Smooth muscle cell (in vitro differentiated cells): ENCODE data around the gene UGT1A8. TPM values are rescaled to one million over a fixed set of nuclear protein-coding genes. Genes with fewer than 3 reads are reported as not detected.
"Not testable (repeated sequence)": the region's sequence is repeated elsewhere in the genome, so short reads cannot be mapped to it uniquely, and the experiment has no call there.

Experiments used
- DNase-seq: peaks from one replicate; lab custom pipeline; 2025; ENCODE audit not compliant: unreplicated experiment; lab: John Stamatoyannopoulos, UW
- H2AFZ ChIP-seq: fragments of 200-600 bp; sonication (generic); 2 replicates; pipeline ENCODE4 v1.6.0; 2016; ENCODE audit warnings: antibody characterized with exemption, low read depth, mild to moderate bottlenecking
- H3F3A ChIP-seq: fragments of 200-600 bp; sonication (generic); 2 replicates; pipeline ENCODE4 v1.6.0; 2017; ENCODE audit warnings: antibody characterized with exemption, low read depth
- H3K27ac ChIP-seq: fragments of 200-600 bp; sonication (generic); 2 replicates; pipeline ENCODE4 v1.5.1; 2016; ENCODE audit warnings: low read depth, mild to moderate bottlenecking
- H3K27me3 ChIP-seq: fragments of 200-600 bp; sonication (generic); 2 replicates; pipeline ENCODE4 v1.6.1; 2016; ENCODE audit warnings: low read depth, mild to moderate bottlenecking
- H3K36me3 ChIP-seq: fragments of 200-600 bp; sonication (generic); 2 replicates; pipeline ENCODE4 v1.5.1; 2016; ENCODE audit warnings: low read depth
- H3K4me1 ChIP-seq: fragments of 200-600 bp; sonication (generic); 2 replicates; pipeline ENCODE4 v1.5.1; 2016; ENCODE audit warnings: low read depth
- H3K4me2 ChIP-seq: fragments of 200-600 bp; sonication (generic); 2 replicates; pipeline ENCODE4 v1.6.0; 2016; ENCODE audit warnings: mild to moderate bottlenecking
- H3K4me3 ChIP-seq: fragments of 200-600 bp; sonication (generic); 2 replicates; pipeline ENCODE4 v1.5.1; 2016; ENCODE audit warnings: mild to moderate bottlenecking
- H3K79me2 ChIP-seq: fragments of 200-600 bp; sonication (generic); 2 replicates; pipeline ENCODE4 v1.6.0; 2016; ENCODE audit warnings: low read depth, mild to moderate bottlenecking
- H3K9ac ChIP-seq: fragments of 200-600 bp; sonication (generic); 2 replicates; pipeline ENCODE4 v1.6.0; 2016; ENCODE audit warnings: low read depth
- H3K9me3 ChIP-seq: fragments of 200-600 bp; sonication (generic); replicated peaks from 2 replicates; pipeline ENCODE4 v1.5.1; 2016; ENCODE audit warnings: low read depth
- H4K20me1 ChIP-seq: fragments of 200-600 bp; sonication (generic); 2 replicates; pipeline ENCODE4 v1.6.0; 2016; ENCODE audit warnings: low read depth
- CTCF ChIP-seq: fragments of 200-600 bp; sonication (generic); IDR thresholded peaks from 2 replicates; pipeline ENCODE4 v1.5.1; 2017; ENCODE audit warnings: borderline replicate concordance, mild to moderate bottlenecking, antibody characterized with exemption; ENCODE audit not compliant: insufficient read depth, poor library complexity, severe bottlenecking
- WGBS: methylation state at CpG from one replicate; pipeline ENCODE4 v1.1.7; 2016; ENCODE audit warnings: low lambda C conversion rate; 5-methylcytosine and 5-hydroxymethylcytosine counted together
- polyA plus RNA-seq: library from polyadenylated mRNA; unstranded; fragments of >200 nt; fragmentation: Nextera tagmentation; extraction: Ambion mirVana; gene quantifications from 2 replicates; pipeline ENCODE4 v1.2.1, GENCODE V29; 2016
- total RNA-seq: library from RNA; depleted of rRNA; stranded (reverse); fragments of >200 nt; gene quantifications from 2 replicates; pipeline ENCODE4 v1.2.3, GENCODE V29; 2014

The UGT1A8 gene
- total and polyA plus RNA-seq, 2 experiments from 2014 or later: not detected

GRCh38 chr2:233746475-233747282 is 129.2 kb downstream of the UGT1A8 start:
- 83% methylated on average over 10 of the region's 10 CpGs for WGBS
- no peaks in the 10 kb centered on the region for H3K36me3 ChIP-seq
- H3K4me1 ChIP-seq: no peaks in the 10 kb centered on the region
- no peak overlapping the region for H3K4me3 ChIP-seq
- H3K9me3 ChIP-seq: no peaks in the 10 kb centered on the region
- no peaks in the 10 kb centered on the region for H3K79me2 ChIP-seq
- no peaks in the 10 kb centered on the region for H3F3A ChIP-seq
- no peak overlapping the region for H2AFZ ChIP-seq
- no peak for DNase-seq
- no peak for TF ChIP-seq CTCF
- no peak overlapping the region for H3K27ac ChIP-seq
- H3K9ac ChIP-seq: no peak overlapping the region
- H3K4me2 ChIP-seq: no peak overlapping the region
- H3K27me3 ChIP-seq: no peaks in the 10 kb centered on the region
- H4K20me1 ChIP-seq: no peaks in the 10 kb centered on the region

- Histone ChIP-seq H3K27me3 (no peaks in the 10 kb centered on the region), H3K4me1 (no peaks in the 10 kb centered on the region), H4K20me1 (no peaks in the 10 kb centered on the region), H3K36me3 (no peaks in the 10 kb centered on the region), H3K79me2 (no peaks in the 10 kb centered on the region), H3K9me3 (no peaks in the 10 kb centered on the region), H3F3A (no peaks in the 10 kb centered on the region), H3K4me2 (no peak overlapping the region), H3K9ac (no peak overlapping the region), H3K27ac (no peak overlapping the region), H2AFZ (no peak overlapping the region), H3K4me3 (no peak overlapping the region)
- no peak for TF ChIP-seq CTCF
- DNase-seq: no peak
- 92% methylated on average over 6 of the region's 6 CpGs for WGBS
Observed at GRCh38 chr2:233747283-233747544, 129.8 kb downstream of the UGT1A8 start.

DNA sequence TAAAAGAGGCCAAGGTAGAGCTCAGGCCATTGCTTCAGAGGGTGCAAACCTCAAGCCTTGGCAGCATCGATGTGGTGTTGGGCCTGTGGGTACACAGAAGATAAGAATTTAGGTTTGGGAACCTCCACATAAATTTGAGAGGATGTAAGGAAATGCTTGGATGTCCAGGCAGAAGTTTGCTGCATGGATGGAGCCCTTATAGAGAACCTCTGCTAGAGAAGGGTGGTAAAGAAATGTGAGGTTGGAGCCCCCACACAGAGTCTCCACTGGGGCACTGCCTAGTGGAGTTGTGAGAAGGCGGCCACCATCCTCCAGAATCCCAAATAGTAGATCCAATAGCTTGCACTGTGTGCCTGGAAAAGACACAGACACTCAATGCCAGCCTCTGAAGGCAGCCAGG is 133.3 kb downstream of the UGT1A8 start:
- not testable (repeated sequence) for H3K79me2 ChIP-seq, H3K36me3 ChIP-seq, H2AFZ ChIP-seq, H3K27ac ChIP-seq, DNase-seq, H3K4me2 ChIP-seq, H3K9ac ChIP-seq, H3K4me1 ChIP-seq, H4K20me1 ChIP-seq, H3K27me3 ChIP-seq, H3F3A ChIP-seq, H3K9me3 ChIP-seq, H3K4me3 ChIP-seq
- 72% methylated on average over 2 of the region's 2 CpGs for WGBS

GRCh38 chr2:233751212-233752009 is 134.0 kb downstream of the UGT1A8 start:
- H4K20me1 ChIP-seq, H3K4me3 ChIP-seq, DNase-seq, H3K9me3 ChIP-seq, H3K79me2 ChIP-seq, H3K27me3 ChIP-seq, H3K4me1 ChIP-seq, H3K27ac ChIP-seq, H2AFZ ChIP-seq, H3K9ac ChIP-seq, H3K4me2 ChIP-seq, H3F3A ChIP-seq, H3K36me3 ChIP-seq: not testable (repeated sequence)
- WGBS: 67% methylated on average over 2 of the region's 2 CpGs
